Panc1 (cell line): Measurements from ENCODE around the gene TXK. TPM values are rescaled to one million over a fixed set of nuclear protein-coding genes. Genes with fewer than 3 reads are reported as not detected.

ENCODE experiments used
- ATAC-seq: fragments of 200-7000 bp; cut with Tn5 transposase; 2 replicates; pipeline ENCODE4 v1.9.1; 2020; ENCODE audit warnings: mild to moderate bottlenecking, moderate library complexity
- BruUV-seq: library from RNA; stranded (reverse); fragments of 400-500 nt; replicated peaks from 2 replicates; lab custom pipeline; 2021; lab: Mats Ljungman, UMichigan
- CTCF ChIA-PET: fragments of 300-600 bp; sonication (Branson Sonifier 250); formaldehyde crosslinking; loops from one replicate; lab custom pipeline; 2022; ENCODE audit warnings: antibody characterized with exemption; lab: Charles Lee
- POLR2A ChIA-PET: fragments of 300-600 bp; sonication (Branson Sonifier 250); formaldehyde crosslinking; loops from one replicate; lab custom pipeline; 2022; ENCODE audit warnings: antibody characterized with exemption; lab: Charles Lee
- DNase-seq: peaks from one replicate; pipeline ENCODE4 v3.0.0-alpha.2; 2010; ENCODE audit warnings: low read depth, low spot score
- H3K27ac ChIP-seq: 2 replicates; pipeline ENCODE4 v1.5.1; 2011; ENCODE audit warnings: mild to moderate bottlenecking, low read length, inconsistent platforms
- H3K27me3 ChIP-seq: fragments of 200-500 bp; sonication (Bioruptor generic); 2 replicates; pipeline ENCODE4 v1.6.0; 2014; ENCODE audit warnings: low read length, inconsistent platforms; ENCODE audit not compliant: control insufficient read depth, insufficient read depth
- H3K36me3 ChIP-seq: fragments of 200-500 bp; sonication (Bioruptor generic); 2 replicates; pipeline ENCODE4 v1.5.1; 2014; ENCODE audit warnings: inconsistent platforms, mild to moderate bottlenecking, low read length, moderate library complexity; ENCODE audit not compliant: control insufficient read depth, insufficient read depth
- H3K4me1 ChIP-seq: 2 replicates; pipeline ENCODE4 v1.5.1; 2011; ENCODE audit warnings: inconsistent platforms, mild to moderate bottlenecking, low read length, moderate library complexity; ENCODE audit not compliant: control insufficient read depth, insufficient read depth
- H3K4me3 ChIP-seq, 2 experiments: 2 replicates each; pipeline ENCODE4 v1.5.1; 2011 to 2012; ENCODE audit warnings: low read depth in 2 of 2, low read length in 2 of 2, mild to moderate bottlenecking in 2 of 2, inconsistent platforms in 1 of 2, moderate library complexity in 1 of 2
- H3K9me3 ChIP-seq: fragments of 200-500 bp; sonication (Bioruptor generic); 2 replicates; pipeline ENCODE4 v1.5.1; 2014; ENCODE audit warnings: low read depth, mild to moderate bottlenecking, inconsistent platforms, low read length, moderate library complexity; ENCODE audit not compliant: control insufficient read depth, insufficient read depth
- CTCF ChIP-seq: fragments of 450-650 bp; IDR thresholded peaks from 2 replicates; pipeline ENCODE4 v1.5.1; 2017; ENCODE audit warnings: mild to moderate bottlenecking
- POLR2AphosphoS5 ChIP-seq: IDR thresholded peaks from 2 replicates; pipeline ENCODE4 v1.6.1; 2012; ENCODE audit warnings: mild to moderate bottlenecking, low read depth, low read length, moderate library complexity
- REST ChIP-seq, 2 experiments: IDR thresholded peaks; 2 replicates each; pipeline ENCODE4 v1.6.1; 2011 to 2012; ENCODE audit warnings: low read depth in 2 of 2, control low read depth in 1 of 2, low read length in 1 of 2, mild to moderate bottlenecking in 1 of 2, moderate library complexity in 1 of 2; ENCODE audit not compliant: insufficient read depth in 1 of 2
- SIN3A ChIP-seq: IDR thresholded peaks from 2 replicates; pipeline ENCODE4 v1.6.1; 2012; ENCODE audit warnings: low read depth, mild to moderate bottlenecking, low read length, moderate library complexity, borderline replicate concordance; ENCODE audit not compliant: insufficient read depth
- TCF7L2 ChIP-seq: IDR thresholded peaks from 2 replicates; pipeline ENCODE4 v1.6.1; 2011; ENCODE audit warnings: mild to moderate bottlenecking, low read depth, low read length, inconsistent platforms
- in situ Hi-C: cut with HindIII; loops from 2 replicates; pipeline ENCODE4 v1.10.0; 2016; ENCODE audit warnings: low sequenced_read_pairs, low pct_unique_long_range_greater_than_20kb
- intact Hi-C: fragments of 100-400 bp; cut with micrococcal nuclease; formaldehyde crosslinking; loops from one replicate; pipeline ENCODE4 v1.10.0; 2022; ENCODE audit not compliant: unreplicated experiment
- total RNA-seq: library from RNA; stranded (reverse); gene quantifications from one replicate; pipeline ENCODE4 v1.2.1, GENCODE V29; 2021; ENCODE audit not compliant: unreplicated experiment

TXK gene
- total RNA-seq, 1 experiment from 2014 or later = 0.26 TPM

- H3K36me3 ChIP-seq = no peaks in the 10 kb centered on the region
- ATAC-seq (no peak), DNase-seq (no peak)
- no peaks in the 10 kb centered on the region for H3K27me3 ChIP-seq
- TF ChIP-seq CTCF (peak; percentile 3; the same call in 1 of the 2 replicates), POLR2AphosphoS5 (no peak)
- CTCF ChIA-PET = no interaction called here
- H3K9me3 ChIP-seq = no peaks in the 10 kb centered on the region
- POLR2A ChIA-PET = no interaction called here
- H3K4me1 ChIP-seq = no peaks in the 10 kb centered on the region
- in situ Hi-C loops (no loop called here), intact Hi-C loops (no loop called here)
- BruUV-seq = no TSS peak
- H3K27ac ChIP-seq = no peak overlapping the region
- no peak overlapping the region for H3K4me3 ChIP-seq
Measured at GRCh38 chr4:48102303-48102702, 31.7 kb downstream of the TXK start.

GRCh38 chr4:48100256-48100655, 33.8 kb downstream of the TXK start:
- H3K27ac ChIP-seq = no peak overlapping the region
- in situ Hi-C loops (no loop called here), intact Hi-C loops (no loop called here)
- H3K27me3 ChIP-seq = peaks cover 2% of the 10 kb centered on the region; the same call in 1 of the 2 replicates
- POLR2A ChIA-PET = no interaction called here
- no peaks in the 10 kb centered on the region for H3K36me3 ChIP-seq
- BruUV-seq = no TSS peak
- H3K9me3 ChIP-seq = no peaks in the 10 kb centered on the region
- DNase-seq = no peak
- CTCF ChIA-PET = no interaction called here
- no peak for ATAC-seq
- TF ChIP-seq TCF7L2 = no peak
- H3K4me1 ChIP-seq = no peaks in the 10 kb centered on the region
- no peak overlapping the region for H3K4me3 ChIP-seq

GRCh38 chr4:48095441-48095840, 38.6 kb downstream of the TXK start:
- TF ChIP-seq REST (IDR thresholded peaks at IDR 0.05; ENCODE audit: insufficient read depth in 1 of 2, low read depth in 2 of 2, low read length in 1 of 2) (no peak), TCF7L2 (no peak), CTCF (no peak), SIN3A (no peak), POLR2AphosphoS5 (no peak)
- peaks cover 2% of the 10 kb centered on the region; the same call in 1 of the 2 replicates for H3K27me3 ChIP-seq
- H3K4me3 ChIP-seq = no peak overlapping the region
- in situ Hi-C loops = no loop called here
- CTCF ChIA-PET = no interaction called here
- BruUV-seq = no TSS peak
- DNase-seq (no peak), ATAC-seq (no peak)
- intact Hi-C loops = no loop called here
- no peaks in the 10 kb centered on the region for H3K9me3 ChIP-seq
- H3K27ac ChIP-seq = no peak overlapping the region
- H3K4me1 ChIP-seq = no peaks in the 10 kb centered on the region
- no peaks in the 10 kb centered on the region for H3K36me3 ChIP-seq
- POLR2A ChIA-PET = no interaction called here
